Spleen (tissue), 7 donors: Measurements from ENCODE around the gene RAB7B.

Experiments used
- POLR2A ChIP-seq, 3 donors: fragments of 450-650 bp; IDR thresholded peaks; one replicate each; pipeline ENCODE4 v1.5.1; 2017; ENCODE audit warnings: antibody characterized with exemption in 3 of 3, mild to moderate bottlenecking in 1 of 3
- TF ChIP-seq, protein P1 (sequence below), 11 experiments: fragments of 200-600 bp in 7 of 11; fragments of 450-650 bp in 4 of 11; sonication (generic) in 4 of 11; IDR thresholded peaks in 8 of 11; conservative IDR thresholded peaks in 3 of 11; 1 replicate in 7 of 11; 2 replicates in 4 of 11; pipeline versions ENCODE4 v1.4.0 to v1.8.0; 2016 to 2021; ENCODE audit warnings: antibody characterized with exemption in 11 of 11, inconsistent platforms in 4 of 11, mild to moderate bottlenecking in 1 of 11
- donor health status: DM: no; HTN: no; CAD: no; lungs with moderate emphysema.
- donor health status: DM: no; HTN: no; CAD: no.
- donor health status: DM: no; HTN: no; CAD: no.

DNA sequence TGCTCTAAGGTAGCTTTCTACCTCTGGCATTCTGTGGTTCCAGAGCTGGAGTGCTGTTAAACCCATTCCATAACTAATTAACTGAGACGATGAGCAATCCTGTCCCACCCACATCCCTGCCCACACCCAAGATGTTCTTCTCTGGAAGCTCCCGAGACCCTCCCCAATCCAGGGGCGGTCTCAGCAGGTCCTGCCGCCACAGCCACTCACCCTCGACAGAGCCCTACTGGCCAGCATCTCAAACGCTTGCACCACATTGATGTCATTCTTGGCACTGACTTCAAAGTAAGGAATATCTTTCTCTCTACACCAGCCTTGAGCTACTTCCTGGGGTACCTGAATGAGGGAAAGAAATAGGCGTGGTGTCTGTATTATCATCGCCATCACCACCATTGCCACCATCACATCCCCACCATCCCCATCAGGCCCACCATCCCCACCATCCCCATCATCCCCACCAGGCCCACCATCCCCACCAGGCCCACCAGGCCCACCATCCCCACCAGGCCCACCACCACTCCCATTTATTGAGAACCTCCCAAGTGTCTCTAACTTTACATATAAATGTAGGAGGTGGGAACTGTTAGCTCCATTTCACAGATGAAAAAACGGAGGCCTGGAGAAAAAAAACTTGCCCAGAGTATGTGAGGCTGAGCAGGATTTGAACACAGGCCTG, 17.7 kb downstream of the RAB7B start:
- TF ChIP-seq, protein P1, sequence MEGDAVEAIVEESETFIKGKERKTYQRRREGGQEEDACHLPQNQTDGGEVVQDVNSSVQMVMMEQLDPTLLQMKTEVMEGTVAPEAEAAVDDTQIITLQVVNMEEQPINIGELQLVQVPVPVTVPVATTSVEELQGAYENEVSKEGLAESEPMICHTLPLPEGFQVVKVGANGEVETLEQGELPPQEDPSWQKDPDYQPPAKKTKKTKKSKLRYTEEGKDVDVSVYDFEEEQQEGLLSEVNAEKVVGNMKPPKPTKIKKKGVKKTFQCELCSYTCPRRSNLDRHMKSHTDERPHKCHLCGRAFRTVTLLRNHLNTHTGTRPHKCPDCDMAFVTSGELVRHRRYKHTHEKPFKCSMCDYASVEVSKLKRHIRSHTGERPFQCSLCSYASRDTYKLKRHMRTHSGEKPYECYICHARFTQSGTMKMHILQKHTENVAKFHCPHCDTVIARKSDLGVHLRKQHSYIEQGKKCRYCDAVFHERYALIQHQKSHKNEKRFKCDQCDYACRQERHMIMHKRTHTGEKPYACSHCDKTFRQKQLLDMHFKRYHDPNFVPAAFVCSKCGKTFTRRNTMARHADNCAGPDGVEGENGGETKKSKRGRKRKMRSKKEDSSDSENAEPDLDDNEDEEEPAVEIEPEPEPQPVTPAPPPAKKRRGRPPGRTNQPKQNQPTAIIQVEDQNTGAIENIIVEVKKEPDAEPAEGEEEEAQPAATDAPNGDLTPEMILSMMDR (IDR thresholded peaks at IDR 0.05 in 8 of 11, conservative IDR thresholded peaks at IDR 0.05 in 3 of 11), result no peak
- TF ChIP-seq POLR2A (IDR thresholded peaks at IDR 0.05), result no peak
